Left lung (tissue), 10 donors: Measurements from ENCODE around the gene FILIP1L. TPM values are rescaled to one million over a fixed set of nuclear protein-coding genes. Genes with fewer than 3 reads are reported as not detected.

Experiments used
- ATAC-seq: fragments of 200-7000 bp; cut with Tn5 transposase; one replicate; pipeline ENCODE4 v1.9.1; 2020; ENCODE audit warnings: moderate library complexity
- DNase-seq, 4 donors: peaks; one replicate each; pipeline ENCODE4 v3.0.0-alpha.2; 2013 to 2020
- H3K27ac ChIP-seq, 2 donors: fragments of 200-600 bp; sonication (generic) in 1 of 2; one replicate each; pipeline versions ENCODE4 v1.5.0 to v1.8.0; 2020 to 2021
- H3K27me3 ChIP-seq, 2 donors: fragments of 200-600 bp; sonication (generic) in 1 of 2; one replicate each; pipeline versions ENCODE4 v1.5.0 to v1.8.0; 2020 to 2021
- H3K36me3 ChIP-seq, 2 donors: fragments of 200-600 bp; sonication (generic) in 1 of 2; one replicate each; pipeline versions ENCODE4 v1.5.0 to v1.8.0; 2020 to 2021
- H3K4me1 ChIP-seq, 2 donors: fragments of 200-600 bp; one replicate each; pipeline ENCODE4 v1.8.0; 2021
- H3K4me3 ChIP-seq, 2 donors: fragments of 200-600 bp; sonication (generic) in 1 of 2; one replicate each; pipeline versions ENCODE4 v1.5.0 to v1.8.0; 2020 to 2021; ENCODE audit warnings: mild to moderate bottlenecking in 1 of 2
- H3K9me3 ChIP-seq, 2 donors: fragments of 200-600 bp; sonication (generic) in 1 of 2; one replicate each; pipeline versions ENCODE4 v1.5.0 to v1.8.0; 2020 to 2021
- CTCF ChIP-seq, 2 donors: fragments of 200-600 bp; sonication (generic) in 1 of 2; IDR thresholded peaks; one replicate each; pipeline versions ENCODE4 v1.5.0 to v1.8.0; 2021; ENCODE audit warnings: antibody characterized with exemption in 2 of 2
- intact Hi-C, 2 donors: fragments of 100-400 bp; cut with DNase I; formaldehyde crosslinking; loops; one replicate each; pipeline versions ENCODE4 v1.11.2 to v1.14.2; 2022
- polyA plus RNA-seq, 6 donors: library from polyadenylated mRNA; unstranded; fragments of 120-200 nt; gene quantifications; one replicate each; pipeline ENCODE4 v1.2.1, GENCODE V29; 2013; ENCODE audit not compliant: insufficient read length in 6 of 6
- total RNA-seq, 2 donors: library from RNA; stranded (reverse); fragmentation: NEBNext Ultra II Directional; extraction: Animal tissue kit (Norgen Biotek cat#: 25700); gene quantifications; one replicate each; pipeline ENCODE4 v1.2.1, GENCODE V29; 2021
- donor health status: DM: no; HTN: yes; CAD: no.
- donor health status: DM: no; HTN: no; CAD: no.

Gene FILIP1L
- total and polyA plus RNA-seq, 8 donors, result 10.6 to 68.9 (median 14.8) TPM

- no peak for TF ChIP-seq CTCF (IDR thresholded peaks at IDR 0.05)
- H3K27ac ChIP-seq, result no peak overlapping the region
- DNase-seq (no peak), ATAC-seq (no peak)
- H3K4me1 ChIP-seq, result peaks cover 0 to 39% of the 10 kb centered on the region in 2 donors
- no peaks in the 10 kb centered on the region for H3K36me3 ChIP-seq
- no peaks in the 10 kb centered on the region for H3K9me3 ChIP-seq
- H3K4me3 ChIP-seq, result no peak overlapping the region
- intact Hi-C loops, result no loop called here
- no peaks in the 10 kb centered on the region for H3K27me3 ChIP-seq
These were observed 214.7 kb downstream of the FILIP1L start for GRCh38 chr3:99899603-99900002.

DNA sequence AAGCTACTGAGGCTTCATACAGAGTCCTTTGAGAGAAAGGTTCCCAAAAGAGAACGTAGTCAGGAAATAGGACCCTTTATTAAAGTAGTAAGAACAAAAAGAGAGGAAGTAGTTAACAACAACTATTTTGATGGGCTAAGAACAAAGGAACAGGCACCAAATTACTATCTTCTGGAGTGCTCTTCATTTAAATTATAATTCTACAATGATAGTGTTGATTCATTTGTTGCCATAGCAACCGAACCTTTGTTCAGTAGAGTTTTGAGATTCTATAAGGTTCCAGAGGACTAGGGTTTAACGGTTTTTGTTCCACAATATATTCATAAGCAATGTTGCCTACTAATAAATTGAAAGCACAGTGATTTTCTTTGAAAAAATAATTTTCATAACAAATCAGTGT is 217.8 kb downstream of the FILIP1L start:
- TF ChIP-seq CTCF (IDR thresholded peaks at IDR 0.05), result no peak
- H3K36me3 ChIP-seq, result no peaks in the 10 kb centered on the region
- H3K9me3 ChIP-seq, result no peaks in the 10 kb centered on the region
- intact Hi-C loops, result no loop called here
- DNase-seq, result no peak
- no peak overlapping the region for H3K4me3 ChIP-seq
- H3K4me1 ChIP-seq, result peaks cover 0 to 31% of the 10 kb centered on the region in 2 donors
- H3K27ac ChIP-seq, result peak overlapping the region; percentile 14 to 80
- no peak for ATAC-seq
- no peaks in the 10 kb centered on the region for H3K27me3 ChIP-seq

DNA sequence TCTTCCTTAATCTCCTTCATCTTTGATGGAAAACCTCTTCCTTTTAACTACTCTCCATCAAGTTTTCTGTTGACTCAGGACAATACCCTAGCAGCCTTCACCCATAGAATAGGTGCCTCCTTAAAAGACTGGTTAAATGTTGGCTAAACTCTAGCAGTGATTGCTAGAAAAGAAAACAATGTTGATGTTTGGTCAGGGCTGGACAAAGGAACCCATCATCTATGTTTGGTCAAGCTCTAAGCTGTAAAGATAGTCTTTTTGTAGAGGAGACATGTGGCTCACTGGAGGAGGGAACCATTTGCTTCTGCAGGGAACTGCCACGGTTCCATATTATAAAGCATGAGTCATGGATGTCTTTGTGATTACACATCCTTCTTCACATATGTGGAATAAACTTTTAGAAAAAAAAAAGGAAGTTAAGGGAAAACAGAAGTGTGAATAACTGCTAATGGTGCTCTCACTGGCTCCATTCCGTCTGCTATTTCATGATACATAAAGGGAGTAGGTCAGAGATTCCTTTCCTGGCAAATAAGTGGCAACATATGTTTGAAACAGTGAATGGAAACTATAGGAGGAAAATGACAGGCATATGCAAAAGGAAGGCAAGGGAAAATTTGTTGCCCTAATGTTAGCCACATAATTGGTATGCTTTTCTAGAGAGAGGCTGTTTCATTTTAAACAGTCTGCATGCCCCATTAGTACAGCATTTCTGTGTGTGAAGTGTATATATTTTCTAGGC is 218.4 kb downstream of the FILIP1L start:
- ATAC-seq (peak; percentile 81), DNase-seq (no peak)
- no peak overlapping the region for H3K4me3 ChIP-seq
- peak overlapping the region; percentile 14 to 80 for H3K27ac ChIP-seq
- intact Hi-C loops, result no loop called here
- H3K4me1 ChIP-seq, result peaks cover 0 to 24% of the 10 kb centered on the region in 2 donors
- no peaks in the 10 kb centered on the region for H3K9me3 ChIP-seq
- H3K27me3 ChIP-seq, result no peaks in the 10 kb centered on the region
- H3K36me3 ChIP-seq, result no peaks in the 10 kb centered on the region
- TF ChIP-seq CTCF (IDR thresholded peaks at IDR 0.05), result no peak

DNA sequence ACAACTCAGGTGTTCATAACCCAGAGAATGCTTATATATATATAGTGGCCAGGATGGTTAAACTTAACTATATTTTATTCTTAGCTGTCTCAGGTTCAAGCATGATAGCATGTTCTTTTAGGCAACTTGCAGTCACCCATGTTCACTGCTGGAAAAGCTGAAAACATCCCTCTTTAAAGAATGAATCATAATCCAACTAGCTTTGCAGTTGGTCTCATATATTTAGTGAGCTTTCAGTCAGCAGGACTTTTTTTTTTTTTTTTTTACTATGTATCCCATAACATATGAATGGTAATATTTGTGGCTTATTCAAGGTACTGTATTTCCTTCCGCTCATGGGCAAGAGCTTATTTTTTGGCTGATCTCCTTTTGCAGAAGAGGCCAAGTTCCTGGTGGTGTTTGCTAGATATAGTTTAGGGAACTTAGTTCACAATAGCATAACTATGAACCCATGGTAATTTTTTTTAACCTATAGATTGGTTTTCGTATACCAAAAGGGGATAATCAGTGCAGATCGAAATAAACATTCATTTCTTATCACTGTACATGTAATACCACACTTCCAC is 219.1 kb downstream of the FILIP1L start:
- ATAC-seq, result peak; percentile 19
- no peak for TF ChIP-seq CTCF (IDR thresholded peaks at IDR 0.05)
- Histone ChIP-seq H3K27ac (peak overlapping the region; percentile 14 to 80), H3K27me3 (no peaks in the 10 kb centered on the region), H3K36me3 (no peaks in the 10 kb centered on the region), H3K4me3 (no peak overlapping the region), H3K9me3 (no peaks in the 10 kb centered on the region), H3K4me1 (peaks cover 0 to 19% of the 10 kb centered on the region in 2 donors)
- DNase-seq, result no peak
- intact Hi-C loops, result no loop called here

DNA sequence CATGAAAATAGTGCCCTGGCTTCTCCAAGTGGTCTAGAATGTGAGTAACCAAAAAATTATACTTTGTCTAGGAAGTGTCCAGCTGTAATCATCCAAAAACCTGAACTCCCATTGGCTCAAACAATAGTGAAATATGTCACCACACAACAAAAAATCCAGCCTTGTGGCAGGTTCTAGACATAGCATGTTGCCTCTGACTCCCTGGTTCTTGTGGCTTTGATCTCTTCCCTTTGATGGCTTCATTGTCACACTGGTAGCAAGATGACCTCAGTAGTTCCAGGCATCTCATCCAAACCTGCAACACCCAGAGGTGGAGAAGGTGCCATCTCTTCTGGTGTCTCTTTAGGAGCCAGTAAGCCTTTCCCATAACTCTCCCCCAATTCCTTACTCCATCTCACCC is 222.0 kb downstream of the FILIP1L start:
- no peak overlapping the region for H3K27ac ChIP-seq
- no peak for ATAC-seq

More for the DNA sequence above, 222.0 kb downstream of the FILIP1L start:
- no peak for TF ChIP-seq CTCF (IDR thresholded peaks at IDR 0.05)
- Histone ChIP-seq H3K9me3 (no peaks in the 10 kb centered on the region), H3K36me3 (no peaks in the 10 kb centered on the region), H3K27me3 (no peaks in the 10 kb centered on the region), H3K4me1 (peaks cover 0 to 19% of the 10 kb centered on the region in 2 donors), H3K4me3 (no peak overlapping the region)
- intact Hi-C loops, result no loop called here
- no peak for DNase-seq
